Panc1 (cell line): Measurements from ENCODE around the gene KLF11. TPM values are rescaled to one million over a fixed set of nuclear protein-coding genes. Genes with fewer than 3 reads are reported as not detected.

Source experiments
- ATAC-seq: fragments of 200-7000 bp; cut with Tn5 transposase; 2 replicates; pipeline ENCODE4 v1.9.1; 2020; ENCODE audit warnings: mild to moderate bottlenecking, moderate library complexity
- BruUV-seq: library from RNA; stranded (reverse); fragments of 400-500 nt; replicated peaks from 2 replicates; lab custom pipeline; 2021; lab: Mats Ljungman, UMichigan
- CTCF ChIA-PET: fragments of 300-600 bp; sonication (Branson Sonifier 250); formaldehyde crosslinking; loops from one replicate; lab custom pipeline; 2022; ENCODE audit warnings: antibody characterized with exemption; lab: Charles Lee
- POLR2A ChIA-PET: fragments of 300-600 bp; sonication (Branson Sonifier 250); formaldehyde crosslinking; loops from one replicate; lab custom pipeline; 2022; ENCODE audit warnings: antibody characterized with exemption; lab: Charles Lee
- DNase-seq: peaks from one replicate; pipeline ENCODE4 v3.0.0-alpha.2; 2010; ENCODE audit warnings: low read depth, low spot score
- H3K27ac ChIP-seq: 2 replicates; pipeline ENCODE4 v1.5.1; 2011; ENCODE audit warnings: mild to moderate bottlenecking, low read length, inconsistent platforms
- H3K27me3 ChIP-seq: fragments of 200-500 bp; sonication (Bioruptor generic); 2 replicates; pipeline ENCODE4 v1.6.0; 2014; ENCODE audit warnings: low read length, inconsistent platforms; ENCODE audit not compliant: control insufficient read depth, insufficient read depth
- H3K36me3 ChIP-seq: fragments of 200-500 bp; sonication (Bioruptor generic); 2 replicates; pipeline ENCODE4 v1.5.1; 2014; ENCODE audit warnings: inconsistent platforms, mild to moderate bottlenecking, low read length, moderate library complexity; ENCODE audit not compliant: control insufficient read depth, insufficient read depth
- H3K4me1 ChIP-seq: 2 replicates; pipeline ENCODE4 v1.5.1; 2011; ENCODE audit warnings: inconsistent platforms, mild to moderate bottlenecking, low read length, moderate library complexity; ENCODE audit not compliant: control insufficient read depth, insufficient read depth
- H3K4me3 ChIP-seq, 2 experiments: 2 replicates each; pipeline ENCODE4 v1.5.1; 2011 to 2012; ENCODE audit warnings: low read depth in 2 of 2, low read length in 2 of 2, mild to moderate bottlenecking in 2 of 2, inconsistent platforms in 1 of 2, moderate library complexity in 1 of 2
- H3K9me3 ChIP-seq: fragments of 200-500 bp; sonication (Bioruptor generic); 2 replicates; pipeline ENCODE4 v1.5.1; 2014; ENCODE audit warnings: low read depth, mild to moderate bottlenecking, inconsistent platforms, low read length, moderate library complexity; ENCODE audit not compliant: control insufficient read depth, insufficient read depth
- POLR2AphosphoS5 ChIP-seq: IDR thresholded peaks from 2 replicates; pipeline ENCODE4 v1.6.1; 2012; ENCODE audit warnings: mild to moderate bottlenecking, low read depth, low read length, moderate library complexity
- SIN3A ChIP-seq: IDR thresholded peaks from 2 replicates; pipeline ENCODE4 v1.6.1; 2012; ENCODE audit warnings: low read depth, mild to moderate bottlenecking, low read length, moderate library complexity, borderline replicate concordance; ENCODE audit not compliant: insufficient read depth
- TCF7L2 ChIP-seq: IDR thresholded peaks from 2 replicates; pipeline ENCODE4 v1.6.1; 2011; ENCODE audit warnings: mild to moderate bottlenecking, low read depth, low read length, inconsistent platforms
- in situ Hi-C: cut with HindIII; loops from 2 replicates; pipeline ENCODE4 v1.10.0; 2016; ENCODE audit warnings: low sequenced_read_pairs, low pct_unique_long_range_greater_than_20kb
- intact Hi-C: fragments of 100-400 bp; cut with micrococcal nuclease; formaldehyde crosslinking; loops from one replicate; pipeline ENCODE4 v1.10.0; 2022; ENCODE audit not compliant: unreplicated experiment
- total RNA-seq: library from RNA; stranded (reverse); gene quantifications from one replicate; pipeline ENCODE4 v1.2.1, GENCODE V29; 2021; ENCODE audit not compliant: unreplicated experiment
- TF ChIP-seq, protein P1 (sequence below), 2 experiments: IDR thresholded peaks; 2 replicates each; pipeline ENCODE4 v1.6.1; 2011 to 2012; ENCODE audit warnings: low read depth in 2 of 2, control low read depth in 1 of 2, low read length in 1 of 2, mild to moderate bottlenecking in 1 of 2, moderate library complexity in 1 of 2; ENCODE audit not compliant: insufficient read depth in 1 of 2
- TF ChIP-seq, protein P2 (sequence below): fragments of 450-650 bp; IDR thresholded peaks from 2 replicates; pipeline ENCODE4 v1.5.1; 2017; ENCODE audit warnings: mild to moderate bottlenecking

Gene KLF11
- total RNA-seq, 1 experiment from 2014 or later = 23.7 TPM

DNA sequence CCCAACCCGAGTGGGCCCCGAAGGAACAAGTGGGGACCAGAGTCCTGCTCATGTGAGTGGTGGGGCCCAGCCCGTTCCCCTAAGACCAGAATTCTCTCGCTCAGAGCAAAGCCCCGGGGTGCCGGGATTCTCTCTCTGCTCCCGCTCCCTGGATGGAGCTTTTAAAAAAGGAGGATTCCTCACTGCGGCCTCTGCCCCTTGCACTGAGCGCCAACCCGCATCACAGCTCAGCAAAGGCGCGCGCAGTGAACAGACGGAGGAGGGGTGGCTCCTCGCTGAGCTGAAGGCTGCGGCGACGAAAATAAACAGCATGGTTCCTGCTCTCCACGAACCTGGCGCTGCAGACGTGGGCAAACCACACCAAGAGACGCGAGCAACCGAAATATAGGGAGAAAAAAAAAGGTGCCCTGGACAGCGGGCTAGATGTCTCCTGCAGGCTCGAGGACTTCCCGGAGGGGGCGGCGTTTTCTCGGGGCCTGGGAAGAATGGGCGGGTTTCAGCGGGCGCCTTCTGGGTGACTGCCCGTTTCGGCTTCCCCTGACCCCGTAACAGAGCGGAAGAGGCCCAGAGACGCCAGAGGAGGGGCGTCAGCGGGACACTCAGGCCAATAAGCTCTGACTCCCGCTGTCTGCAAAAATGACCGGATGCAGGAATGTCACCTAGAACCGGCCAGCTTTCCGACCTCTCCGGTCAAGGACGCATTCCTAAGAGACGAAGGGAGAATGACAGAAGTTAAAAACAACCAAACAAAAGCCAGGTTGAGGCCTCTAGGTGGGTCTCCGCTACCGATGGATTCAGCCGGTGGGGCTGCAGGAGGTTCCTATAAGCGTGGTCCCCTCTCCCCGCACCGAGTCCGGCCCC, 819 bp upstream of the KLF11 start:
- Histone ChIP-seq H3K27ac (peak overlapping the region; percentile 84), H3K36me3 (no peaks in the 10 kb centered on the region), H3K4me1 (peaks cover 10% of the 10 kb centered on the region), H3K9me3 (no peaks in the 10 kb centered on the region), H3K4me3 (peak overlapping the region; percentile 57 to 92), H3K27me3 (no peaks in the 10 kb centered on the region)
- POLR2A ChIA-PET = interaction anchor here (0.7 kb wide), 1 partner anchor 79 kb away, joined by 3 read pairs; no protein-coding TSS in a partner anchor
- intact Hi-C loops = no loop called here
- TSS peak; percentile 81 for BruUV-seq
- ATAC-seq (peak; percentile 57), DNase-seq (peak; percentile 22)
- TF ChIP-seq POLR2AphosphoS5 (no peak), SIN3A (peak; percentile 52; the same call in 1 of the 2 replicates)
- CTCF ChIA-PET = interaction anchor here (0.6 to 1.4 kb wide), 2 partner anchors 58 to 240 kb away, joined by 3 to 6 read pairs; no protein-coding TSS in a partner anchor
- in situ Hi-C loops = no loop called here

DNA sequence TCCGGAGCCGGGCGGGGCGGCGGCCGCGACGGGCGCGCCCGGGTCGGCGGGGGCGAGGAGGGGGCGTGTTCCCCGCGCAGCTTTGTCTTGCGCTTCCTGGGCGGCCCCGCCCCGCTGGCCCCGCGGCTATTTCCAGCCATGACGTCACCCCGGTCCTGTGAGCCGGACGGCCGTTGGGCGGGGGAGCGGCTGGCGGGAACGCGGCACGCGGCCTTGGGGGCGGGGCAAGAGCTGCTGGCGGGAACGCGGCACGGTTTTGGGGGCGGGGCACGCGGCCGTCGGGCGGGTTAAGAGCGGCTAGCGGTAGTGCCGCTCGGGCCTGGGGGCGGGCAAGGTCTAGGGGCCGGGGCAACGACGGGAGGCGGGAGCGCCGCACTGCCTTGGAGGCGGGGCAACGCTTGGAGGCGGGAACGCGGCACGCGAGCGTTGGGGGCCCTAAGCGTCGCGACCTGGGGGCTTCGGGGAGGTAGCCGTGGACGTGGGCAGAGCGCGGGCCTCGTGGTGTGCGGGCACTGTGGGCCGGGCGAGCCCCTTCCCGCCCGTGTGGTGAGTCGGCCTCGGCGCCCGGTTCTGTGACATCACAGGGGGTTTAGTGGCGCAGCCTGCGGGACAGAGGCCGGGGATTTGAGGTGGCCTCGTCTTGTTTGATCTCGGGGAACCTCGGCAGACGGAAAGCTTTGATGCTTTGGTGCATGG, 704 bp downstream of the KLF11 start:
- intact Hi-C loops = no loop called here
- DNase-seq = peak; percentile 73

DNA sequence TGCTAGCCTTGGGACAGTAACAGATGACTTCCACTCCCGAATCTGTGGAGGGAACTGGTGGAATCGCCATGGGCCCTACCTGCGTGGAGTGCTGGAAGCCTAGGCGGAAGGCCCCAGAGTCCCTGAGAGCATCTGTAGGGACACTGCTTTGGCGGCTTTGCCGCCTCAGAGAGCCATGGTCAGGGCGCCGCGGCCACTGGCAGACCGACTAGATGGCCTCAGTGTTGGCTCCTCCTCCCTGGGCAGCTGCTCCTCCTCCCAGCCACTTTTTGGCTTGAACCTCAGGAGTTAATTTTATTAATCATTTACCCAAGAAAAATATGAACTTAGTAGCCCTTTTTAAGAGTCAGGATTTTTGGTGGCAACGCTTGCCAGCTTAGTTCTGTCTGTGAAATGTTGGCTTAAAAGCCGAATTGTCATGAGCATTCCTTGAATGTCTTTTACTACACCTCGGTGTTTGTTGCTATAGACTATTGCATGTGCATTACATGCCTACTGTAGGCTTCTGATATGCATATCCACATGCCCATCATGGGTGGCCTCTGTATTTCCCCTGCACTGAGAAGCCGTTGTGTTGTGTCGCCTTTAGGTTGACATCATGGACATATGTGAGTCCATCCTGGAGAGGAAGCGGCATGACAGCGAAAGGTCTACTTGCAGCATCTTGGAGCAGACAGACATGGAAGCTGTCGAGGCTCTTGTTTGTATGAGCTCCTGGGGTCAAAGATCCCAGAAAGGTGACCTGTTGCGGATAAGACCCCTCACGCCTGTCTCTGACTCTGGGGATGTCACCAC, 2.4 kb downstream of the KLF11 start:
- Histone ChIP-seq H3K36me3 (peaks cover 9% of the 10 kb centered on the region), H3K27me3 (no peaks in the 10 kb centered on the region), H3K9me3 (no peaks in the 10 kb centered on the region), H3K4me1 (peaks cover 10% of the 10 kb centered on the region), H3K4me3 (no peak overlapping the region), H3K27ac (no peak overlapping the region)
- ChIA-PET CTCF (interaction anchor here (1.0 kb wide), 1 partner anchor 10 kb away, joined by 4 read pairs; no protein-coding TSS in a partner anchor), POLR2A (interaction anchor here (0.6 kb wide), 1 partner anchor 760 kb away, joined by 3 read pairs; no protein-coding TSS in a partner anchor)
- no peak for DNase-seq
- in situ Hi-C loops = no loop called here
- TF ChIP-seq, protein P1, sequence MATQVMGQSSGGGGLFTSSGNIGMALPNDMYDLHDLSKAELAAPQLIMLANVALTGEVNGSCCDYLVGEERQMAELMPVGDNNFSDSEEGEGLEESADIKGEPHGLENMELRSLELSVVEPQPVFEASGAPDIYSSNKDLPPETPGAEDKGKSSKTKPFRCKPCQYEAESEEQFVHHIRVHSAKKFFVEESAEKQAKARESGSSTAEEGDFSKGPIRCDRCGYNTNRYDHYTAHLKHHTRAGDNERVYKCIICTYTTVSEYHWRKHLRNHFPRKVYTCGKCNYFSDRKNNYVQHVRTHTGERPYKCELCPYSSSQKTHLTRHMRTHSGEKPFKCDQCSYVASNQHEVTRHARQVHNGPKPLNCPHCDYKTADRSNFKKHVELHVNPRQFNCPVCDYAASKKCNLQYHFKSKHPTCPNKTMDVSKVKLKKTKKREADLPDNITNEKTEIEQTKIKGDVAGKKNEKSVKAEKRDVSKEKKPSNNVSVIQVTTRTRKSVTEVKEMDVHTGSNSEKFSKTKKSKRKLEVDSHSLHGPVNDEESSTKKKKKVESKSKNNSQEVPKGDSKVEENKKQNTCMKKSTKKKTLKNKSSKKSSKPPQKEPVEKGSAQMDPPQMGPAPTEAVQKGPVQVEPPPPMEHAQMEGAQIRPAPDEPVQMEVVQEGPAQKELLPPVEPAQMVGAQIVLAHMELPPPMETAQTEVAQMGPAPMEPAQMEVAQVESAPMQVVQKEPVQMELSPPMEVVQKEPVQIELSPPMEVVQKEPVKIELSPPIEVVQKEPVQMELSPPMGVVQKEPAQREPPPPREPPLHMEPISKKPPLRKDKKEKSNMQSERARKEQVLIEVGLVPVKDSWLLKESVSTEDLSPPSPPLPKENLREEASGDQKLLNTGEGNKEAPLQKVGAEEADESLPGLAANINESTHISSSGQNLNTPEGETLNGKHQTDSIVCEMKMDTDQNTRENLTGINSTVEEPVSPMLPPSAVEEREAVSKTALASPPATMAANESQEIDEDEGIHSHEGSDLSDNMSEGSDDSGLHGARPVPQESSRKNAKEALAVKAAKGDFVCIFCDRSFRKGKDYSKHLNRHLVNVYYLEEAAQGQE (IDR thresholded peaks at IDR 0.05; ENCODE audit: insufficient read depth in 1 of 2, low read depth in 2 of 2, low read length in 1 of 2) = no peak
- no peak for TF ChIP-seq TCF7L2
- no peak for TF ChIP-seq SIN3A
- TF ChIP-seq POLR2AphosphoS5 = no peak
- no peak for ATAC-seq
- no TSS peak for BruUV-seq
- intact Hi-C loops = loop anchor here (5.0 kb wide), 2 partner anchors 63 to 233 kb away; no protein-coding TSS in a partner anchor

More for the DNA sequence above, 704 bp downstream of the KLF11 start:
- Histone ChIP-seq H3K27ac (peak overlapping the region; percentile 78), H3K9me3 (no peaks in the 10 kb centered on the region), H3K36me3 (peaks cover 9% of the 10 kb centered on the region), H3K27me3 (no peaks in the 10 kb centered on the region), H3K4me3 (peak overlapping the region; percentile 61 to 74), H3K4me1 (peaks cover 10% of the 10 kb centered on the region)
- TF ChIP-seq TCF7L2 (0 out of 2 replicates have a peak, but pooled peaks have one; percentile 22), SIN3A (no peak)
- TF ChIP-seq, protein P2, sequence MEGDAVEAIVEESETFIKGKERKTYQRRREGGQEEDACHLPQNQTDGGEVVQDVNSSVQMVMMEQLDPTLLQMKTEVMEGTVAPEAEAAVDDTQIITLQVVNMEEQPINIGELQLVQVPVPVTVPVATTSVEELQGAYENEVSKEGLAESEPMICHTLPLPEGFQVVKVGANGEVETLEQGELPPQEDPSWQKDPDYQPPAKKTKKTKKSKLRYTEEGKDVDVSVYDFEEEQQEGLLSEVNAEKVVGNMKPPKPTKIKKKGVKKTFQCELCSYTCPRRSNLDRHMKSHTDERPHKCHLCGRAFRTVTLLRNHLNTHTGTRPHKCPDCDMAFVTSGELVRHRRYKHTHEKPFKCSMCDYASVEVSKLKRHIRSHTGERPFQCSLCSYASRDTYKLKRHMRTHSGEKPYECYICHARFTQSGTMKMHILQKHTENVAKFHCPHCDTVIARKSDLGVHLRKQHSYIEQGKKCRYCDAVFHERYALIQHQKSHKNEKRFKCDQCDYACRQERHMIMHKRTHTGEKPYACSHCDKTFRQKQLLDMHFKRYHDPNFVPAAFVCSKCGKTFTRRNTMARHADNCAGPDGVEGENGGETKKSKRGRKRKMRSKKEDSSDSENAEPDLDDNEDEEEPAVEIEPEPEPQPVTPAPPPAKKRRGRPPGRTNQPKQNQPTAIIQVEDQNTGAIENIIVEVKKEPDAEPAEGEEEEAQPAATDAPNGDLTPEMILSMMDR = no peak
- ATAC-seq = peak; percentile 84
- in situ Hi-C loops = no loop called here
- BruUV-seq = TSS peak; percentile 62
- ChIA-PET POLR2A (no interaction called here), CTCF (interaction anchor here (0.6 to 0.8 kb wide), 4 partner anchors 58 to 254 kb away, joined by 7 to 12 read pairs (median 10); no protein-coding TSS in a partner anchor)
